Ammon's horn (tissue), 1 donor: ENCODE measurements around the gene ZNRF2.

Experiments
- DNase-seq: peaks from one replicate; pipeline ENCODE4 v3.0.0-alpha.2; 2016; ENCODE audit warnings: low spot score

The ZNRF2 gene

DNA sequence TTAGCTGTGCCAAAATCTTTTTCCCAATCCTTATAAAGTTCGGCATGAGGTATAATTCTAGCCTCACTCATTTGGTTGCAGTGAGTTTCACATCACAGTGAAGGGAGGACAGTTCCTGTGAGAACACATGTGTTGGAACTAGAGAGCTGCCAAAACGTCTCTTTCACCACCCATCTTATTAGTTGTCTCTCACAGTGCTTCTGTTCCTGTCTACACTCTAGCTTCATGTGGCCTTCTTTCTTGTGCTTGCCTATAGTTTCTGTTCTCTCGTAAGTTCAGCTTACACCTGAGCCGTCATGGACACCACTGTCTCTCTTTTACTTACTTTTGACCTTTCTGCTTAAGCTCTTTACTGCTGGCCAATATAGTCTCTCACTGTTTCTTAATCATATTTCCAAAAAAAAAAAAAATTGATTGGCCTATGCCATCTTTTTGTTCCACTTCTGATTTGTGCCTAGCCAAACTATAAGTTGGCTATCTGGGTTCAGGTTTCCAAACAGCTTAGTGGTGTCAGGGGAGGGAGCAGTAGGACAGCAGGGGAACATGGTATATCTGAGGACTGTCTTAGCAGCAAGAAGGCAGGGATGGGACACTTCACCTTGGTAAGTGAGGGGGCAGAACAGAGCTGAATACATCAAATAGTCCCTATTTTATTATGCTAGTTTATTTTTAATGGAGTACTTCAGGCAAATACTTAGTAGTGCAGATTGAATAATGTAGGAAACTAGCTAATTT is 38.0 kb downstream of the ZNRF2 start:
- peak; percentile 59 for DNase-seq

DNA sequence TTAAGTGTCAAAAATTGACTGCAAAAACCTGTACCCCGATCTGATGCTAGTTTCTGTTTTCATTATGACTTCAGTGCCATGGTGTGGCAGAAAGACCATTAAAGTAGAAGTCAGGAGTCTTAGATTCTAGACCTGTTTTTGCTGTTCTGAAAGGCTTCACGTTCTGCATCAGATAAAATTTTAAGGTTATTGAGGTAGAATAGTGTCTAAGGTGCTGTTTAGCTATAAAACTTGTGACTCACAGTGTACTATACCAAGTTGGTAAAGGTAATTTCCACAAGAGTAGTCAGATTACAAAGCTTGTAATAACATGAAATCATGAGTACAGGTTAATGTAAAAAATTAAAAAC is 38.6 kb downstream of the ZNRF2 start:
- no peak for DNase-seq

DNA sequence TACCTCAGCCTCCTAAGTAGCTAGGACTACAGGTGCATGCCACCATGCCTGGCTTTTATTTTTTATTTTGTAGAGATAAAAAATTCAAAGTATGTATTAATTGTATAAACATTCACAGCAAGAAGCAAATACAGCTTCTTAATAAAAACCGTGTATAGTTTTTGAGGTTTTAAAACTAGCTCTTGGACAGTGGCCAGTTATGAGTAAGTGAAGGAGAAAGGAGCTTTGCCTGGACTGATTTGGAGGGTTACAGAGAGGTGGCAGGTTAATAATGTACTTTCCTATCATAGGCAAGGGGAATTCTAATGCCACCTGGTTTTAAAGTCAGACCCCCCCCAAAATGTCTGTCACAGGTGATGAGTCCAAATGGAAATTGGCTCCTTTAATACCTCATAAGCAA is 43.4 kb downstream of the ZNRF2 start:
- no peak for DNase-seq

DNA sequence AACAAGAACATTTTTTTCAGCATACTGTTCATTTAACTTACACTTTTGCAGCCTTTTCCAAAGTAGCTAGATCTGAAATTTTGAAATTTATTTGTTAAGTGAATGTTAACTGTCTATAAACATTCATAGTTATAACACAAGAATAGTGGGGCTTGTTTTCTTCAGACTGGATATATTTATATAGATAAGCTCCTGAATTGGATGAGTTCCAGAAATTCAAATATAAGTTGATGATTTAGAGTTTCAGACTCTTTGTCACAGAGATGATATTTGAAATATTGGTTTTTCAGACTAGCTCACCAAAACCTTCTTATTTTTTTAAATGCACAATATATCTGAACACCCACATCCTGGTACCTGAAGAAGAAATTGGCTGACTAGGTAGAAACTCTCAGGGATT is 44.0 kb downstream of the ZNRF2 start:
- no peak for DNase-seq

DNA sequence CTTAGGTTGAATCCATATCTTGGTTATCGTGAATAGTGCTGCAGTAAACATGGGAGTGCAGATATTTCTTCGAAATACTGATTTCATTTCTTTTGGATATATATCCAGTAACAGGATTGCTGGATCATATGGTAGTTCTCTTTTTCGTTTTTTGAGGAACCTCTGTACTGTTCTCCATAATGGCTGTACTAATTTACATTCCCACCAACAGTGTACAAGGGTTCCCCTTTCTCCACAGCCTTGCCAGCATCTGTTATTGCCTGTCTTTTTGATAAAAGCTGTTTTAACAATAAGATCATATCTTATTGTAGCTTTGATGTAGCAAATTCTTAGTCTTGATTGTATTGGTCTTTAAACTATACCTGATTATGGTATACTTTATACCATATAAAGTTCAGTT is 45.3 kb downstream of the ZNRF2 start:
- no peak for DNase-seq

DNA sequence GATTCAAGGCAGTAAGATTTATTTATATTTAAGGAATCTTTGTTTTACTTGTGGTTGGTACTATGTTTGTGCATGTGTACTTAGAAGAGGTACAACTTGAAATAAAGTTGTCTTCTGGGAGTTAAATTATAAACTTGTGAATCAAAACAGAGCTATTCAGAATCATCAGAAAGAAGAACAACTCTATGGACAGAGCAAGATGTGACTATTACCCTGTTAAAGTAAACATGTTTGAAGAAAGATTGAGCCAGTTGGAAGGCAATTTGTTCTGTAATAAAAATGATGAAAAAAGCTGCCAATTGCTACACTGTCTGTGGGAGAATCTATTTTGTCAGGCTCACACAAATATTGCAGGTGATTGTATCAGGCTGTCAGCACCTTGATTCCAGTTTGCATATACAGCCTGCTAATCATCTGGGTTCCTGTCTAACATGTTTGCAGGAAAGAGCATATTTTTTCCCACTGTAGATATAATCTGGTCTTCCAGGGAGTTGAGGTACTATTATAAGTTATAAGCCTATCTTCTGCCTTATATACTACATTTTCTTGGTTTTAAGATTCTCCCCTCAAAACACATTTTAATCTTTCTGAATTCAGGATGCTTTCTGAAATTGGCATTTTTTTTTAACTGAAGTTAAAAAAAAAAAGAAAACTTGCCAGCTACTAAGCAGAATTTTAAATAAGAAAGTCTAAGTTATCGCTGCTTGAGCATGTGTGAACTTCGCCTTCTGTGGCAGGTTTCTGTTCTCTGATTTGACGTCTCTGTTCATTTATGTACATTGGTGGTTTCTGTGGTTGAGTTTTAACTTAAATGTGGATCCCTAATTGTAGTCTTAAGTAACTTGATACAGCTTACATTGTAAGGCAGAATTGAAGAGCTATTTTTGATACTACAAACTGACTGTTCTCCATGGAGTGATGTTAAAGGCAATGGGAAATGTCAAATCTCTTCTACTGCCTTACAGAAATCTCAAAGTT is 46.0 kb downstream of the ZNRF2 start:
- no peak for DNase-seq

DNA sequence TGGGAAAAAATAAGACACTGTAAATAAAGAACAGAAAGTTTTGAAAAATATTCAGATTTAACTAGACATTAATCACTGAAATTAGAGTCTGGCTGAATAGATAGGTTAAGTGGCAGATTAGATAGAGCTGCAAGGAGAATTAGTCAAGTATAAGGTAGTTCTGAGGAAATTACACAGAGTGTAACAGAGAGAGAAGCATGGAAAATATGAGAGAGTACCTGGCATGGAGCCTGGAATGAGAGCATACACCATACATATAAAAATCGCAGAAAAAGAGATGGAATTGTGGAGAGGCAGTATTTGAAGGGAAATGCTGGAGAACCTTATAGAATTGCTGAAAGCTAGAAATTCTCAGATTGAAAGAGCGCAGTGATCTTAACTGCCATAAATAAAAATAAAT is 46.9 kb downstream of the ZNRF2 start:
- no peak for DNase-seq

DNA sequence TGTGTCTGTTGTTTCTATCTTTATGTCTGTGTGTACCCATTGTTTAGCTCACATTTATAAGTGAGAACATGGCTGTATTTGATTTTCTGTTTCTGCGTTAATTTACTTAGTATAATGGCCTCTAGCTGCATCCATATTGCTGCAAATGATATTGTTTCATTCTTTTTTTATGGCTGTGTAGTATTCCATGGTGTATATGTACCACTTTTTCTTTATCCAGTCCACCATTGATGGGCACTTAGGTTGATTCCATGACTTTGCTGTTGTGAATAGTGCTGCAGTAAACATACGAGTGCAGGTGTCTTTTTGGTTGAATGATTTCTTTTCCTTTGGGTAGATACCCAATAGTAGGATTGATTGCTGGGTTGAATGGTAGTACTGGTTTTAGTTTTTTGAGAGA is 48.2 kb downstream of the ZNRF2 start:
- no peak for DNase-seq

DNA sequence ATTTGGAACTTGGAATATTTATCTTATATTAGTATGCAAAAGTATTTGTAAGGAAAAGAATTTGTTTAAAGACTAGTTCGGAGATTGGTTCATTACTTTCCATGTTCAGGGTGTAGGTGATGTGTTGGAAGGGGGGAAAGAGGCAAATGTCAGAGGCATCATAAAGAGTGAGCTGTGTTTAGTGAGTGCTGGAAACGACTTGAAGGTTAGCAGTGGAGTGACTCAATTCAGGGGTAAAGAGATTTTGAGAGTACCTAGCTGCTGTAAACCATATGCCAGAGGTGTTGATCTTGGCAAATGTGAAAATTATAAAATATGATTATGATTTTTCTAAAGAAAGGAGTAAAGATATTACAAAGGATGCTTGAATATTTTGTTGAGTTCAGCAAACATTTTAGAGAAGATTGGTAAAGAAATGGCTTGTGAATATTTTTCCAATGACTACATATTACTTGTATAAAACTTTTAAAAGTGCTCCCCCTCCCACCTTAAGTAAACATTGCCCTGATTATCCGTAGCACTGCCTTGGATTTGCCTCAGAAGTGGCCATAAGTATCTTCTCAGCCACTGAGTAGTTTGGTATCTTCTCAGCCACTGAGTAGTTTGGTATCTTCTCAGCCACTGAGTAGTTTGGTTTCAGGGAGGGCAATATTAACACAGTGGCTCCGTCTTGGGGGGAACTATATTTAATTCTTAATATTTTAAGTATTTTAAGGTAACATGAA is 51.5 kb downstream of the ZNRF2 start:
- DNase-seq: no peak

DNA sequence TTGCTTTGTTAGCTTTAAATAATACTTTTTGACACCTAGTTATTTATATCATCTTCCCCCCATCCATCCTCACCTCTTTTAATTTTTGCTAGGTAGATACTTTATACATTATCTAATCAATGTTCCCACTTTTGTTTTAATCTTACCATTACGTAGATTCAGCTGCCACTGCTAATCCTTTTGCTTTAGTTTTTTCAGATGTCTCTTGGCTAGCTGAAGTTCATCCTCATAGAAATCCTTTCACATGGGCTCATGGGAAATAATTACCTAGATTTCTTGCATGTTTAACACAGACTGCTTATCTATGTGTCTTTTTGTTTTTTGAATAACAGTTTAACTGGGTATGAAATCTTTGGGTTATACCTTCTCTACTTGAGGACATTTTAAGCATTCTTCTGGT is 60.1 kb downstream of the ZNRF2 start:
- no peak for DNase-seq

DNA sequence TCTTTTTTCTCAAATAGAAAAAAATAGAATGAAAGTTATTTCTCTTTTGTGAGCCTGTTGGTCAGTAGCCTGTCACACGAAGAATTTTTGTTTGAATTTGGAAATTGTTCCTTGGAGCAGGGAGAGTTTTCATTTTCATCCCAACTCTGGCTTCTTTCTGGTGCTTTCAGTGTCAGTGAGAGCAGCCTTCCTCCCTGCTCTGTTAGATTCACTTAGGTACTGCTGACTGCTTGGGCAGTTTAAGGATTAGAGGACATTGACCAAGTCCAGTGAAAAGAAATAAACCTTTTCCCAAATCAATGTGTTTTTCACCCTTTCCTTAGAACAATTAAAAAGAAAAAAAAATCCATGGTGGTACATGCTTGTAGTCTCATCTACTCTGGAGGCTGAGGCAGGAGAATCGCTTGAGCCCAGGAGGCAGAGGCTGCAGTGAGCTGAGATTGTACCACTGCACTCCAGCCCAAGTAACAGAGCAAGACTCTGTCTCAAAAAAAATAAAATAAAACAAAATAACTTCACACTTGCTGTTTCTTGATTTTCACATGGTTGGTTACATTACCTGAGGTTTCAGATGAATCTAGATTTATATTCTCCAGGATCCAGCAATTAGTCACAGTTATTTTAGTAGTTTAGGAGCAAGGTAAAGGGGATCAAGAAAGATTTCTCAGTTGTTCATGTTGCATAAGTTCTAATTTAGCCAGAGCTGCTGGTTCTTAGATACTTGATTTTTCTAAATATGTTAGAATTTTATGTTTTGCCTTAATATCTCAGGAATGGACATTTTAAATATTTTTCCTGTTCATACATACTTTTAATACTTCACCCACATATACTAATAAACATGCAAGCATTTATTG is 63.1 kb downstream of the ZNRF2 start:
- DNase-seq: no peak

DNA sequence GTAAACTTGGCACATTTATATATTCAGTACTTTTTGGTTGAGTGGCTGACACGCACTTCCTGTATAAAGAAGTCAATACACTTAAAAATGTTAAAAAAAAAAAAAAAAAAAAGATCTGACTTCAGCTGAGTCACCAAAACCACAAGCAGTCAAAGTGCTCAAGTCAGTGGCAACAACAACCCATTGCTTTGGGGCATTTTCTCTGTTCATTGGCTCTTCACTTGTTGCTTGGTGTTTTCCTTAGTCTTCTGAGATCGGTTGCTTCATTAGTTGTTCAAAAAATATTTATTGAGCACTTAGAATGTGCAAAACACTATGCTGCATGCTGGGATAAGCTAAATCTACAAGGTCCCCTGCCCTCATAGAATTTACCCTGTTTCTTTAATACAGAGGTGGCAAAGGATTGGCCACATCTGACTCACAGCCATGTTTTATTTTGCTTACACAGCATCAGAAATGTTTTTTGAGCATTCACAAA is 63.7 kb downstream of the ZNRF2 start:
- DNase-seq: peak; percentile 15

DNA sequence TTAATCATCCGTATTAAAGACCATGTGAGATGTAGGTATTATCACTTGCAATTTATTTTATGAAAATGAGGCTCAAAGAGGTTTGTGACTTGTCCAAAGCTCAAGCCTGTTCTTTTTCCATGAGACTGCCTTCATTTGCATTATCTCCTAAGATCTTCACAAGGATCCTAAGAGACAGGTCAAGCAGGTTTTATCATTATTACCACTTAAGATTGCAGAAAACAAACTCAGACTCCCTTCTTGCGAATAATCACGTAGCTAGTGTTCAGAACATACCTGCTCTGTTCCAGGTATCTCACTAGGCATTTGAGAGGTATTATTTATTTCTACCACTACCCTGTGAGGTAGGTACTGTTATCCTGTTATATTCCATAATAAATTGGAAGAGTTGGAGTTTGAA is 64.8 kb downstream of the ZNRF2 start:
- no peak for DNase-seq

DNA sequence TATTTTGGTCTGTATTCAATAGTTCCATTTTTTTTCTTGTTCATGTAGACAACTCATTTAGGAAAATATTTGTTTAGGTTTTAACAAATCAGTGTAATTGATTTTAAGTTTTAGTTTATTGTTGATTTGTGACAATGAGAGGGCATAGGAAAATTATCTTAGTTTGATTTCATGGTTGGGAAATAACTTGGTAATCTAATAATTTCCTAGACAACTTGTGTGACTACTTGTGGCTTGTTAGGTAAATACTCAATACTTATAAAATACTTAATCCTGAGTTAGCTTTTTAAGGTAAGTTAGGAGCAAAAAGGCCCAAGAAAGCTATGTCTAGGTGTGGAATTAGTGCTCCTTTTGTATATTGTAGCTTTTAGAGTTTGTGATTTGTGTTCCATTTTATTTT is 65.4 kb downstream of the ZNRF2 start:
- no peak for DNase-seq

DNA sequence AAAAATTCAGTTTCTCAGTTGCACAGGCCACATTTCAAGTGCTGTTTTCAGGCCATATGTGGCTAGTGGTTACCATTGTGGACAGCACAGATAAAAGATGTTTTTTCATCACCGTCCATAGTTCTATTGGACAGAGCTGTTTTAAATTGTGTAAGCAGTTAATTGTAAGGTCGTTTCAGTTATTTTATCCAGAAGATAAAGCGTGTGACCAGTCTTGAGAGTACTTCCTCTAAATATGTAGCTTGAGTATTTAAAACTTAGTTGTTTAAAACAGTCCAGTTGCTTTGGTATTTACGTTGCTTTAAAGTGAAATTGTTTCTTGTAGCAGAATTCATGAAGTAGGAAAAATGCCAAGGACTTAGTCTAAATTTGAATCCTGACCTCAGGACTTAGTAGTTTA is 66.9 kb downstream of the ZNRF2 start:
- no peak for DNase-seq

DNA sequence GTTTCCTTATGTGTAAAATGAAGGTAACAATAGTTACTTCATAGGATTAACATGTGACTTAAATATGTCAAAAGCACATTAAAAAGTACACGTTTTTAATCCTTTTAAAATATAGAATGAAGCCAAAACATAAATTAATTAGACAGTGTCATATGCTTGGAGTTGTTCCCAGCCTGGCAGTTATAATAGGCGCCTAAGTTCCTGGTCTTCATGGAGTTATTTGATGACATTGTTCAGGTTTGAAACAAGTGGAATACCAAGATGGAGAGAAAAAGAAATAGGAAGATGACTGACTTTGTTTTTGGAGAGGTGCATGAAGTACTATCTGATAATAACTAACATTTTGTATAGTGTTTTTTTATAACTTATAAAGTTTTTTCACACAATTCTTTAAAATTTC is 67.3 kb downstream of the ZNRF2 start:
- no peak for DNase-seq

DNA sequence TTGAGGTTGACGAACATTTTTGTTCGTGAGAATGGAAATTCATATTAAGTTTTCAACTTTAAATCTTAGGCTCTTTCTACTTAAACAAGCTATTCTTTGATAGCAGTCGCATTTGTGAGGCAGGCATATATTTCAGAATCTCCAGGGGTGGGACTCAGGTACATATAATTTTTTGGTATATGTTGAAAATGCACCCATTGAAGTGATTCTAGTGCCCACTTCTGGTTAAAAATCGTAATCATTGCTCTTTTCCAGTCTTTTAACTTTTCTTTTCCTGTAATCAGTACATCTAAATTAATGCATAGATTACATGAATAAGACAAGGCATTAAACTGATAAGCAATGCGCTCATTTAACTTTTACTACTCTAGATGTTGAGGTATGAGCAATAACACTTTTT is 67.8 kb downstream of the ZNRF2 start:
- no peak for DNase-seq

DNA sequence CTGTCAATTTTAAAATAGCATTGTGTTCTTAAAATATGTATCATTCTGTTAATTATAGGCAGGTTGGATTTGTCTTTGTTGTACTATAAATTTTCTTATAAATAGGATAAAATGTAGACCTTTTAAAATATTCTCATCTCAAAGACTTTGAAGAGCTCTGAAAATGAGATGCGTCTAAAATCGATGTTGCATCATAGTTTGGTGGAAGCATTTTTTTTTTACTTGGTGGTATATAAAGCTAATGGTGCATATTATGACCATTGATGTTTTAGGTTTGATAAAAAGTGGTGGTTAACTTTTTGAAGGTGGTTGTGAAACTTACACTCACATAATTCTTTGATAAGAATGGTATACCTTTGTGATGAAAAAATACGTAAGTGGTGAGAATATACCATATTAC is 69.1 kb downstream of the ZNRF2 start:
- no peak for DNase-seq

DNA sequence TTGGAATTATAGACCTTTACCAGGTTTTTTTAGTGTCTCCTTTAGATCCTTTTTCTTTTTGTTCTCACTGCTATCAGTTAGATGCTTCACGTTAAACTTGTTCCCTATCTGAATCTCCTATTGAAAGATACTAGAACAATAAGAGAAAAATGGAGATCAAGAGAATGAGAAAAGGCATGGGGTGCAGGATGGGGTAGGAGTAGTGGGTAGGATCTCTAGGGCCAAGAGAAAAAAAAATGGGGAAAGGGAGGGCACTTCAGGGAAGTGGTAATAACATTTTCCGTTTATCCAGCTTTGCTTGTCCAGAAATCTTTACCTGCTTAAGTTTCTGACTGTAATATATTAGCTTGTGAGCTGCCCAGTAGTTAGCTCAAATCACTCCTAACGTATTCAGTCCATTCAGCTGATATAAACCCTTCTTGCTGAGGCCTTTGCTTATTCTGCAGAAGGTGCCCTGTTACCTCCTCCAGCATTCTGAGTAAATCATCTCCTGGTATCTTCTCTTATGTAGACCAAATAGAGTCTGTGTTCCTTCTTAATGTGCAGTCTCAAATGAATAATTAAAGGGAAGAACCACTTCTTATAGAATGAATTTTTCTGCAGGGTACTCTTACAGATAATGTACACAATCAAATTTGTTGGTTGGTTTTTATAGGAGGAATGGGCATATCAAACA is 69.7 kb downstream of the ZNRF2 start:
- no peak for DNase-seq

DNA sequence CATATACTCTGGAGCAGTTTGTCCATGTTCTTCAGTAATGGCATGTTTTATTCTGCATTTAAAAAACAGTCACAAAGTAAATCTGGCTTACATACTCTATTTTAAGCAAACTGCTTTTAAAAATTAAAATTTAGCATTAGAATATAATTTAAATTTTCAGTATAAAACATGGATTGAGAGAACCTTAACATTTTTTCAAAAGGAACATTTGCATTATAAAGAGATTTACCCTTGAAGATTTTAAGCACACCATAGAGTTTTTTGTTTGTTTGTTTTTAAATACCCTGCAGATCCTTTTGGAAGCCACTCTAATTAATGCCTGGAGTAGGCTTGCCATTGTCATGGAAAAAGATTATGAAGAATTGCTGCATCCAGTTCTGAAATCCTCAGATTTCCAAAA is 70.4 kb downstream of the ZNRF2 start:
- DNase-seq: no peak

DNA sequence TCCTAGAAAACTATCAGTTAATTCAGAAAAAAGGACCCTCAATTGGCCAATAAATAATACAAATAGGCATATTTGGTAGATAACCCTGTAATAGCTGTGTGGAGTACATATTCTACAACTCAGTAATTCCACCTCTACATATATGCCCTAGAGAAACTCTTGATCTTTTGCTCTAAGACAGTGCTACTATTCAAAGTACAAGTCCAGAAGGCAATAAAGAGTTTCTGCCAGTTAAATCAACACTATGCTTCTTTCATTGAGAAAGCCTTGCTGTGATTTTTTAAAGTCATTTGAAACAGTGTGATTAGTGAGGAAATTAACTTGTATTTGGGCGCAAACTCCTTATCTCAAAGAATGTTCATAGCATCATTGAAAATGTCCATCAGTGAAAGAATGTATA is 75.6 kb downstream of the ZNRF2 start:
- no peak for DNase-seq
